HUES6 (cell line): ENCODE measurements around the gene GRM2.

ENCODE experiments used
- H3K27ac ChIP-seq: 2 replicates; pipeline ENCODE4 v1.7.0; 2013; ENCODE audit warnings: low read depth, mild to moderate bottlenecking, low read length, inconsistent platforms
- H3K27me3 ChIP-seq: 2 replicates; pipeline ENCODE4 v1.6.1; 2013; ENCODE audit warnings: low read length; ENCODE audit not compliant: control insufficient read depth, insufficient read depth
- H3K36me3 ChIP-seq: 2 replicates; pipeline ENCODE4 v1.6.1; 2013; ENCODE audit warnings: low read length; ENCODE audit not compliant: control insufficient read depth, insufficient read depth
- H3K4me1 ChIP-seq: 2 replicates; pipeline ENCODE4 v1.6.1; 2013; ENCODE audit warnings: low read length; ENCODE audit not compliant: control insufficient read depth, insufficient read depth
- H3K4me3 ChIP-seq: 2 replicates; pipeline ENCODE4 v1.5.1; 2013; ENCODE audit warnings: low read depth, low read length
- H3K9ac ChIP-seq: one replicate; pipeline ENCODE4 v1.6.1; 2013; ENCODE audit warnings: mild to moderate bottlenecking, low read length
- H3K9me3 ChIP-seq: 2 replicates; pipeline ENCODE4 v1.6.1; 2013; ENCODE audit warnings: low read depth, low read length; ENCODE audit not compliant: control insufficient read depth, insufficient read depth

GRM2 gene

GRCh38 chr3:51680663-51681230, 26.1 kb upstream of the GRM2 start:
- no peak overlapping the region for H3K9ac ChIP-seq
- H3K27me3 ChIP-seq, result no peaks in the 10 kb centered on the region
- peaks cover 6% of the 10 kb centered on the region for H3K36me3 ChIP-seq
- H3K4me3 ChIP-seq, result no peak overlapping the region
- H3K27ac ChIP-seq, result no peak overlapping the region
- H3K4me1 ChIP-seq, result peaks cover 6% of the 10 kb centered on the region; the same call in 1 of the 2 replicates
- H3K9me3 ChIP-seq, result no peaks in the 10 kb centered on the region

- peaks cover 12% of the 10 kb centered on the region for H3K36me3 ChIP-seq
- no peaks in the 10 kb centered on the region for H3K9me3 ChIP-seq
- H3K4me3 ChIP-seq, result no peak overlapping the region
- H3K27ac ChIP-seq, result no peak overlapping the region
- no peak overlapping the region for H3K9ac ChIP-seq
- peaks cover 11% of the 10 kb centered on the region; the same call in 1 of the 2 replicates for H3K4me1 ChIP-seq
- H3K27me3 ChIP-seq, result no peaks in the 10 kb centered on the region
These were observed 25.4 kb upstream of the GRM2 start for GRCh38 chr3:51681453-51681852.

GRCh38 chr3:51682079-51682478, 24.8 kb upstream of the GRM2 start:
- Histone ChIP-seq H3K9me3 (no peaks in the 10 kb centered on the region), H3K4me3 (no peak overlapping the region), H3K4me1 (peaks cover 11% of the 10 kb centered on the region; the same call in 1 of the 2 replicates), H3K9ac (no peak overlapping the region), H3K27me3 (no peaks in the 10 kb centered on the region), H3K27ac (no peak overlapping the region), H3K36me3 (peaks cover 12% of the 10 kb centered on the region)

GRCh38 chr3:51682526-51682925, 24.3 kb upstream of the GRM2 start:
- peaks cover 12% of the 10 kb centered on the region for H3K36me3 ChIP-seq
- no peak overlapping the region for H3K27ac ChIP-seq
- no peak overlapping the region for H3K4me3 ChIP-seq
- no peaks in the 10 kb centered on the region for H3K27me3 ChIP-seq
- H3K4me1 ChIP-seq, result peaks cover 11% of the 10 kb centered on the region; the same call in 1 of the 2 replicates
- no peak overlapping the region for H3K9ac ChIP-seq
- no peaks in the 10 kb centered on the region for H3K9me3 ChIP-seq

GRCh38 chr3:51683566-51683965, 23.3 kb upstream of the GRM2 start:
- Histone ChIP-seq H3K27ac (no peak overlapping the region), H3K27me3 (no peaks in the 10 kb centered on the region), H3K36me3 (peaks cover 17% of the 10 kb centered on the region), H3K4me1 (peaks cover 11% of the 10 kb centered on the region; the same call in 1 of the 2 replicates), H3K9ac (no peak overlapping the region), H3K4me3 (no peak overlapping the region), H3K9me3 (no peaks in the 10 kb centered on the region)

- no peaks in the 10 kb centered on the region for H3K27me3 ChIP-seq
- H3K4me3 ChIP-seq, result no peak overlapping the region
- no peaks in the 10 kb centered on the region for H3K9me3 ChIP-seq
- no peak overlapping the region for H3K9ac ChIP-seq
- H3K36me3 ChIP-seq, result peaks cover 20% of the 10 kb centered on the region
- peaks cover 11% of the 10 kb centered on the region; the same call in 1 of the 2 replicates for H3K4me1 ChIP-seq
- no peak overlapping the region for H3K27ac ChIP-seq
These were observed 21.7 kb upstream of the GRM2 start for GRCh38 chr3:51684971-51685751.

GRCh38 chr3:51686056-51686455, 20.8 kb upstream of the GRM2 start:
- H3K4me1 ChIP-seq, result peaks cover 14% of the 10 kb centered on the region
- no peak overlapping the region for H3K9ac ChIP-seq
- no peaks in the 10 kb centered on the region for H3K27me3 ChIP-seq
- no peak overlapping the region for H3K4me3 ChIP-seq
- H3K36me3 ChIP-seq, result peaks cover 20% of the 10 kb centered on the region
- no peaks in the 10 kb centered on the region for H3K9me3 ChIP-seq
- no peak overlapping the region for H3K27ac ChIP-seq

GRCh38 chr3:51686512-51687215, 20.2 kb upstream of the GRM2 start:
- peaks cover 10% of the 10 kb centered on the region for H3K4me1 ChIP-seq
- H3K27ac ChIP-seq, result no peak overlapping the region
- no peaks in the 10 kb centered on the region for H3K27me3 ChIP-seq
- H3K36me3 ChIP-seq, result peaks cover 20% of the 10 kb centered on the region
- no peaks in the 10 kb centered on the region for H3K9me3 ChIP-seq
- no peak overlapping the region for H3K4me3 ChIP-seq
- H3K9ac ChIP-seq, result no peak overlapping the region

- H3K4me3 ChIP-seq, result no peak overlapping the region
- H3K36me3 ChIP-seq, result peaks cover 20% of the 10 kb centered on the region
- no peak overlapping the region for H3K9ac ChIP-seq
- H3K4me1 ChIP-seq, result peaks cover 8% of the 10 kb centered on the region
- no peak overlapping the region for H3K27ac ChIP-seq
- H3K9me3 ChIP-seq, result no peaks in the 10 kb centered on the region
- H3K27me3 ChIP-seq, result no peaks in the 10 kb centered on the region
These were observed 19.2 kb upstream of the GRM2 start for GRCh38 chr3:51687431-51688205.

- H3K27me3 ChIP-seq, result no peaks in the 10 kb centered on the region
- H3K36me3 ChIP-seq, result peaks cover 20% of the 10 kb centered on the region
- H3K27ac ChIP-seq, result no peak overlapping the region
These were observed 18.7 kb upstream of the GRM2 start for GRCh38 chr3:51688206-51688600.

More at GRCh38 chr3:51688206-51688600, 18.7 kb upstream of the GRM2 start:
- H3K4me3 ChIP-seq, result no peak overlapping the region
- peaks cover 8% of the 10 kb centered on the region for H3K4me1 ChIP-seq
- H3K9ac ChIP-seq, result no peak overlapping the region
- no peaks in the 10 kb centered on the region for H3K9me3 ChIP-seq
